ENCODE data around the gene GOLPH3L.
"Not testable (repeated sequence)": the region's sequence is repeated elsewhere in the genome, so short reads cannot be mapped to it uniquely, and the experiment has no call there.

Gene GOLPH3L

DNA sequence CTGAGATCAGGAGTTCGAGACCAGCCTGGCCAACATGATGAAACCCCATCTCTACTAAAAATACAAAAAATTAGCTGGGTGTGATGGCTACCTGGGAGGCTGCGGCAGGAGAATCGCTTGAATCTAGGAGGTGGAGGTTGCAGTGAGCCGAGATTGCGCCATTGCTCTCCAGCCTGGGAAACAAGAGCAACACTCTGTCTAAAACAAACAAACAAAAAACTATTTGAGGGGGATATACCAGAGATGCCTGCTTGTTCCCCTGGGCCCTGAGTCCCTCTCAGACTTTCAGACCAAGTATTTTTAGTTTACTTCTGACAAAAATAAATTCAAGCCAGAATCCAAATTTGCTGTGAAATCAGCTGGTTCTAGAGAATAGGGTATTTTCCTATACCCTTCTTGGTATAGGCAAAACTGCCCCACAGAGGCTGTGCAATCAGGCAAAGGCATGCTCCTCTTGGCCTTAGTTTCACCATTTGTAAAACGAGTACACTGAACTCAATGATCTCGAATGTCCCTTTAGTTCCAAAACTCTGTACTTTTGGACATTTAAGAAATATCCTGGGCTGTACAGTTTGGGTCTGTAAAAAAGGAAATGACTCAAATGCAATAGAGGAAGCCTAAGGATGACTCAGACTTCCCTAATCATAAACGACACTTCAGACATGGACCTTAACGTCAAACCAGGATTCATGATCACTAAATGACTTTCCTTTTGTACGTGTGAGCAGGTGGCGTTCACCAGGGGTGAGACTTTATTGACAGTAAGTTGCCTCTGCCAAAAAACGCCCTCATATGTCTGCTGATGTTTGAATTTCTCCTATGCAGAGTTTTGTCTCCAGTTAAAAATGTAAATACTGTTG lies 83.7 kb downstream of the GOLPH3L start:
- DNase-seq = peak; percentile 70 to 73

DNA sequence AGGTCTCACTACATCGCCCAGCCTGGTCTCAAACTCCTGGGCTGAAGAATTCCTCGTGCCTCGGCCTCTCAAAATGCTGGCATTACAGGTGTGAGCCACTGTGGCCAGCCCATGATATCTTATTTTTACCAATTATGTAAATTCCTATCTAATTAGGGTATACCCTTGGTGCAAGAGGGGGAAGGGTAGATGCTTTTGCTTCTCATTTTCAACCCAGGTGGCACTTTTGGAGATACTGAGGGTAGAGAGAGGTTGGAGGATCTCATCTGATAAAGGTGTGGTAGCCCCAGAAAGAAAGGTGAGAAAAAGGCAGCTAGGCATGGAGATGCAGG lies 85.0 kb downstream of the GOLPH3L start:
- no peak for DNase-seq

DNA sequence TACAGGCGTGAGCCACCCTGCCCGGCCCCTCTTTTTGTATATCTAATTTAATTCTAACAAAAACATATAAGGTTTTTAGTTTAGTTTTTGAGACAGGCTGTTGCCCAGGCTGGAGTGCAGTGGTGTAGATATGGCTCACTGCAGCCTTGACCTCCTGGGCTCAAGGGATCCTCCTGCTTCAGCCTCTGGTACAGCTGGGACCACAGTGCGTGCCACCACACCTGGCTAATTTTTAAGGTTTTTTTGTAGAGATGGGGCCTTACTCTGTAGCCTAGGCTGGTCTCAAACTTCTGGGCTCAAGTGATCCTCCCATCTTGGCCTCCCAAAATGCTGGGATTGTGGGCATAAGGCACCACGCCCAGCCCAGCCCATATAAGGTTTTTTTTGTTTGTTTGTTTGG lies 86.4 kb downstream of the GOLPH3L start:
- DNase-seq = no peak

DNA sequence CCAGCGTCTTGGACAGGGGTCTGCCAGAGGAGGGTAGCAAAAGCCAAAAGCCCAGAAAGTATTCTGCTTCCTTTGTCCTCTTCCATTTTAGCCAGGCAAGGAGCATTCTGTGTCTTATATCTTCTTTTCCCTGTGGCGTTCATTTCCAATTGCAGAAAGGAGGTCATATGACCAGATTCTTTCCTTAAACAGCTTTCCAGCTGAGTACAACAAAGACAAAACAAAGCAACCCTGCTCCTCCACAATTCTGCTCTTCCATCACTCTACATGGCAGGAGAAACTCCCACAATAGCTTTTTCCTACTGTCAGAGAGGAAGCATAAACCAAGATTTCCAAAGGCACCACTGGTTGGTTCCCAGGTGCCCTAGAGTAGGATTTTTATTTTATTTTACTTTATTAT lies 87.2 kb downstream of the GOLPH3L start:
- DNase-seq = no peak

DNA sequence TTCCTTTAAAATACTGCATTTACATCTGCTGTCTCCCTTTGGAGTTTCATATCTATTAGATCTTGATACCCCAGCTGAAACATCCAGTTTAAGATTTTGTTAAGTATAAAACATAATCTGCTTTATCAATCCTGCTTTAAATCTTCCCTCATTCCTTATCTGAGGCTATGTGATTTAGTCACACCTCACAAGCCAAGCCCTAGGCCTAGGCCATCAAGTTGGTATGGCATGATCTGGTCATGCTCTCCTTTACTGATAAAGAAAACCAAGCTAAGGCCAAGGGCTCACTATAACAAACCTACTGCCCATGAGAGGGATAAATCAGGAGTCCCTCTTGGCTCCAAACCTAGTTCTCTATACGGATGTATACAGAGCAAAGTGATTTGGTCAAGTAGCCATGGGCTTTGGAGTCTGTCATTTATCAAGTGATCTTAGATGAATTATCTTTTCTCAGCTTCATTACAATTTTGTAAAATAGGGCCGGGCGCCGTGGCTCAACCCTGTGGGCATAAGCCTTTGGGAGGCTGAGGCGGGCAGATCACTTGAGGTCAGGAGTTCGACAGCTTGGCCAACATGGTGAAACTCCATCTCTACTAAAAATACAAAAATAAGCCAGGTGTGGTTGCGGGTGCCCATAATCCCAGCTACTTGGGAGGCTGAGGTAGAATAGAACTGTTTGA lies 90.4 kb downstream of the GOLPH3L start:
- no peak for DNase-seq

DNA sequence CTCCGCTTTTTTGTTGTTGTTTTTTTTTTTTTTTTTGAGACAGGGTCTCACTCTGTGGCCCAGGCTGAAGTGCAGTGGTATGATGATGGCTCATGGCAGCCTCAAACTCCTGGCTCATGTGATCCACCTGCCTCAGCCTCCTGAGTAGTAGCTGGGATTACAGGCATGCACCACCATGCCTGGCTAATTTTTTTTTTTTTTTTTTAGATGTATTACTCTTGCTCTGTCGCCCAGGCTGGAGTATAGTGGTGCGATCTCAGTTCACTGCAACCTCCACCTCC lies 91.6 kb downstream of the GOLPH3L start:
- not testable (repeated sequence) for DNase-seq

DNA sequence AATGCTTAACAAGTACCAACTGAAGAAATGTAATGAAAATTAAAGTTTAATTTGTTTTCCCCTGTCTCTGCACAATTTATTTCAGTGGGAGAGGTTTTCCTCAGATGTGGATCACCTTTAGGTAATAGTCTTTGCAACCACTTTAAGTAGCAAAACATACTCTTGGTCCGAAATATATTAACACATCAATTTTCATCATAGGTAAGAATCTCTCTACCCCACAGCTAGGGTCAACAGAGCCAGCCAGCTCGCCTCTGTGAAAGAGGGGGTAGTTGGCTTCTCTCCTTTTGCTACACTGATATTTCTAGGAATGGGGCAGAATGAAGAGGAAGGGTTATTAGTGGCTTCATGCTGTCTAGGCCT lies 92.7 kb downstream of the GOLPH3L start:
- DNase-seq = no peak

DNA sequence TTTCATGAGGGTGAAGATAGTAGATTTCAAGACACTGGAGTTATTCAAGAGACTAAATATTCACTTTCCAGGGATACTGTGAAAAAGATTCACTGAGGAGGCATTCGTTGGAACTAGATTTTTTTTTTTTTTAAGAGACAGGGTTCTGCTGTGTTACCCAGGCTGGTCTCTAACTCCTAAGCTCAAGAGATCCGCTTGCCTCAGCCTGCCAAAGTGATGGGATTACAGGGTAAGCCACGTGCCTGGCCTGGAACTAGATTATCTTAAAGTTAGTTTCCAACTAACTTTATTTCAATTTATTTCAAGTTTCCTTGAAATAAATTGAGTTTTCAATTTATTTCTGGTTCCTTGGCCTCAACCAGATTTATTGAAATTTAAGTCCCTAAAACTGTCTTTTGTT lies 93.2 kb downstream of the GOLPH3L start:
- DNase-seq = no peak

DNA sequence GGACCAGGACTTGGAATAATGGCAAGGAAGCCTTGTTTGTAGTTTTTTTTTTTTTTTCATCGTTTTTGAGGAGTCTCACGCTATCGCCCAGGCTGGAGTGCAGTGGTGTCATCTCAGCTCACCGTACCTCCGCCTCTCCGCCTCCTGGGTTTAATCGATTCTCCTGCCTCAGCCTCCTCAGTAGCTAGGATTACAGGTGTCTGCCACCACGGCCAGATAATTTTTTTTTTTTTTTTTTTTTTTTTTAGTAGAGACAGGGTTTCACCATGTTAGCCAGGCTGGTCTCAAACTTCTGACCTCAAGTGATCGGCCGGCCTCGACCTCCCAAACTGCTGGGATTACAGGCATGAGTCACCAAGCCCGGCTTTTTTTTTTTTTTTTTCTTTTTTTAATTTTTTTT lies 94.6 kb downstream of the GOLPH3L start:
- not testable (repeated sequence) for DNase-seq

DNA sequence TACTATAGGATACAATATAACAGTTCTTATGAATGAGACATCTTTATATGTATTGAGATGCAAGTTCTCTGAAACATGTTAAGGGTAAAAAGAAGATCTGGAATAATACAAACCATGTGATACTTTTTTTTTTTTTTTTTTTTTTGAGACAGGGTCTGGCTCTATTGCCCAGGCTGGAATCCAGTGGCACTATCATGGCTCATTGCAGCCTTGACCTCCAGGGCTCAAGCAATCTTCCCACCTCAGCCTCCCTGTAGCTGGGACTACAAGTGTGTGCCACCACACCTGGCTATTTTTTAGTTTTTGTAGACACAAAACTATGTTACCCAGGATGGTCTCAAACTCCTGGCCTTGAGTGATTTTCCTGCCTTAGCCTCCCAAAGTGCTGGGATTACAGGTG lies 95.4 kb downstream of the GOLPH3L start:
- DNase-seq = no peak

DNA sequence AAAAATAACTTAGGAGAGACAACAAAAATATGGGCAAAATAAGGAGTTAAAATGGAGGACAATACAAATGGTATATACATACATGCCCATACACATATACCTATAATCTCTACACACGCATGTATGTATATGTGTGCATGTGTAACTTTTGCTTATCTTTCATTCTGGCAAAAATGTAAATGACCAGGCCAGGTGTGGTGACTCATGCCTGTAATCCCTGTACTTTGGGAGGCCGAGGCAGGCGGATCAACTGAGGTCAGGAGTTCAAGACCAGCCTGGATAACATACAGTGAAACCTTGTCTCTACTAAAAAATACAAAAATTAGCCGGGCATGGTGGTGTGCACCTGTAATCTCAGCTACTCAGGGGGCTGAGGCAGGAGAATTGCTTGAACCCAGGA lies 98.6 kb downstream of the GOLPH3L start:
- not testable (repeated sequence) for DNase-seq

DNA sequence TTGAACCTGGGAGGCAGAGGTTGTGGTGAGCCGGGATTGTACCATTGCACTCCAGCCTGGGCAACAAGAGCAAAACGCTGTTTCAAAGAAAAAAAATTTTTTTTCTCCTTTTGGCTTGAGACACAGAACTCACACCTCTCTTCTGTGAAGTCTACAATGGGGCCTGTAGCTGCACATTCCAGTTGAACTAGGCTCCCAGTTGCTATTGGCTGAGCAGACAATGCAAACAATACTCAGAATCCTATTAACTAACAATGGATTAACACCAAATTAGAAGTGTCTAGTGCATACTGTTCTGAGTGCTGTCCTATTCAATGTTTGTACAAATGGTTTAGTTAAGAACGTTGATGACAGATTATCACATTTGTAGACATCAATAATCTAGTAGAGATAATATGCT lies 100.0 kb downstream of the GOLPH3L start:
- no peak for DNase-seq
